IPS-20b (cell line): ENCODE data around the gene TM9SF4.

Source experiments
- H3K27ac ChIP-seq: one replicate; pipeline ENCODE4 v1.5.1; 2013; ENCODE audit warnings: low read length
- H3K27me3 ChIP-seq: 2 replicates; pipeline ENCODE4 v1.6.1; 2013; ENCODE audit warnings: mild to moderate bottlenecking, low read length, inconsistent platforms; ENCODE audit not compliant: insufficient read depth
- H3K36me3 ChIP-seq: 2 replicates; pipeline ENCODE4 v1.6.1; 2013; ENCODE audit warnings: low read depth, mild to moderate bottlenecking, inconsistent platforms, low read length, moderate library complexity; ENCODE audit not compliant: insufficient read depth
- H3K4me1 ChIP-seq: 2 replicates; pipeline ENCODE4 v1.6.1; 2013; ENCODE audit warnings: mild to moderate bottlenecking, control low read depth, inconsistent platforms, low read length, moderate library complexity; ENCODE audit not compliant: insufficient read depth
- H3K4me3 ChIP-seq: 2 replicates; pipeline ENCODE4 v1.5.1; 2013; ENCODE audit warnings: mild to moderate bottlenecking, low read length, inconsistent platforms
- H3K9ac ChIP-seq: 2 replicates; pipeline ENCODE4 v1.6.1; 2013; ENCODE audit warnings: low read depth, mild to moderate bottlenecking, inconsistent platforms, low read length, moderate library complexity
- H3K9me3 ChIP-seq: 2 replicates; pipeline ENCODE4 v1.6.1; 2013; ENCODE audit warnings: mild to moderate bottlenecking, low read depth, low read length, inconsistent platforms; ENCODE audit not compliant: insufficient read depth

Gene TM9SF4

DNA sequence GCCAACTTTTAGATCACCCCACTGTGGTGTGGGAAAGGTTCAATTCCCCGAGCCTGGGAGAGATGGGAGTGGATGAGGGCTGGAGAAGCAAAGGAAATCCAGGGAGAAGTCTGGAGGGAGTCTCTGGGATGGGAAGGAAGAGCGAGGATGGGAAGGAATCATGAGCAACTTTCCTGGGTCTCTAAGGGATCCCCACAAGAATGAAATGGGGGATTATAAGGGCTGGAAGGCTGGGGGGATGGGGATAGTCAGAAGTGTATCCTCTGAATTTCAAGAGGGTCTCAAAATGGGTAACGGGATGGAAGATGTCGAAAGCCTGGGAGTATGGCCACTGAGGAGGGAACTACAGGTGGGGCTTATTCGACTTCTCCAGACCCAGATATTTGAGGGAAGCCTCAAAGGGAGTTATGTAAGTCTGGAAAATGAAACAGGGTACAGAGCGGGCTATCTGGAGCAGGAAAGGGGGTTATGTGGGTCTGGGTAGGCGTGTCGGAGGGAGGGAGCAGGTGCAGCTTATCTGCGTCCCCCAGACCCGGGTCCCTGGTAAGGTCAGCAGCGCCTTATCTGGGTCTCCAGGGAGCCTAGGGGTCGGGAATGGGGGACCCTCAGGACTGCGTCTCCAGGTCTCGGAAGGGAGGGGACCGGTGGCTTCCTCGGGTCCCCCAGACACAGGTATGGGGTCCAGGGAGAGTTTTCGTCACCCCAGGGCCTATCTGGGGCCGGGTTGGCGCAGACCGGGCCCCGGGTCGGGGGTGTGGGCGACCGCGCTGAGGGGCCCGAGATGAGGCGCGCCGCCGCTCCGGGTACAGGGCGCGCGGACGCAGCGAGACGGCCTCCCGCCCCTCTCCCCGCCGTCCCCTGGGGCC lies 97.5 kb downstream of the TM9SF4 start:
- peaks cover 42% of the 10 kb centered on the region for H3K36me3 ChIP-seq
- H3K9ac ChIP-seq, result peak overlapping the region; percentile 97
- peak overlapping the region; percentile 94 for H3K4me3 ChIP-seq
- no peak overlapping the region for H3K27ac ChIP-seq
- no peaks in the 10 kb centered on the region for H3K27me3 ChIP-seq
- H3K4me1 ChIP-seq, result peaks cover 21% of the 10 kb centered on the region
- H3K9me3 ChIP-seq, result no peaks in the 10 kb centered on the region

DNA sequence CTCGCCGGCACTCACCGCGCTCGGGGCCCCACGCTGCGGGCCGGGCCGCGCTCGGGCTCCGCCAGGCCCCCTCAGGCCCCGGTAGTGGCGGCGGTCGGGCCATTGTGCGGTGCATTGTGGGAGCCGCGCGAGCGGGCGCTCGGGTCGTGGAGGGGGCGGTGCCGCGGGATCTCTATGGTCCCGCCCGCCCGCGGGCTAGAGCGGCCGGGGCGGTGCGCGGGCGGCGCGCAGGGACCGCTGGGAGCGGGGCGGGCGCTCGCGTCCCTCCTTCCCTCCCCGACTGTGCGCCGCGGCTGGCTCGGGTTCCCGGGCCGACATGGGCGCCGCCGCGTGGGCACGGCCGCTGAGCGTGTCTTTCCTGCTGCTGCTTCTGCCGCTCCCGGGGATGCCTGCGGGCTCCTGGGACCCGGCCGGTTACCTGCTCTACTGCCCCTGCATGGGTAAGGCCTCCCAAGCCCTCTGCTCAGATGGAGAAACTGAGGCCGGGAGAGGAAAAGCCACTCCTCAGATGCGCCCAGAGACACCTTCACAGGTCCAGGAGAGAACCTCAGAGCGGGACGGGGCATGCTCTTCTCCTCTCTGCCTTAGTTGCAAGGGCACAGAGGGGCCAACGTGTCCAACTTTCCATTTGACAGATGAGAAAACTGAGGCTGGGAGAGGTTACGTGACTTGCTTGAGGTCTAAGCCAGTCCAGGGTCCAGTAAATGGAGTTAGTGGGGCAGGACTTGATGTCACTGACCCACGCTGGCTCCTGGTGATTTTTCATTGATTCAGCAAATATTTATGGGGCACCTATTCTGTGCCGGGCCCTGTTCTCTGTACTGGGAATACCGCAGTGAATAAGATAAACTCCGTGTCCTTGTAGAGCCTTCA lies 98.3 kb downstream of the TM9SF4 start, which contains the start of the genes PLAGL2 and POFUT1:
TSS of gene PLAGL2 (minus strand) at position 118 of the 873 bp plus-strand sequence. CDS start 5,565 bp downstream, outside the sequence.
TSS of gene POFUT1 (plus strand) at position 255 of the 873 bp plus-strand sequence. CDS start at position 317, 62 bp downstream.
- peak within 1 kb of the TSS; percentile 97 for H3K9ac ChIP-seq
- no peaks in the 10 kb centered on the region for H3K9me3 ChIP-seq
- H3K27ac ChIP-seq, result no peak within 1 kb of the TSS
- peaks cover 44% of the 10 kb centered on the region for H3K36me3 ChIP-seq
- peaks cover 21% of the 10 kb centered on the region for H3K4me1 ChIP-seq
- H3K27me3 ChIP-seq, result no peaks in the 10 kb centered on the region
- peak within 1 kb of the TSS; percentile 94 for H3K4me3 ChIP-seq

DNA sequence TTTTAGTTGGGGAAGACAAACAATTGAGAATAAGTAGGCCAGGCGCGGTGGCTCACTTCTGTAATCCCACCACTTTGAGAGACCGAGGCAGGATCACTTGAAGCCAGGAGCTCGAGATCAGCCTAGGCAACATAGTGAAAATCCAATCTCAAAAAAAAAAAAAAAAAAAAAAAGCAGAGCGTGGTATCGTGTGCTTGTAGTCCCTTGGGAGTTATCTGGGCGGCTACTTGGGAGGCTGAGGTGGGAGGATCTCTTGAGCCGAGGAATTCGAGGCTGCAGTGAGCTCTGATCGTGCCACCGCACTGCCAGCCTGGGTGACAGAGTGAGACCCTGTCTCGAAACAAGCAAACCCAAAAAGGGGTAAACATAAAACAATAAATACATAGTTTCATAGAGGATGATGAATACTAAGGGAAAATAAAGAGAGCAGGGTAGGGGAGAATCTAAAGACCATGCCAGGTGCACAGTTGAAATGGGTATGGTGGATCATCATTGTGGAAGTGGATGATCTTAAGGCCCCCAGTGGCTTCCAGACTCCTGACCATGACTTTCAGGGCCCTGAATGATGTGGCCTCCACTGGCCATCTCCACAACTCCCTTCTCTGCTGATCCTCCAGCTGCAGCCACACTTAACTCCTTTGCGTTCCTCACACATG lies 99.1 kb downstream of the TM9SF4 start:
- no peaks in the 10 kb centered on the region for H3K27me3 ChIP-seq
- peak overlapping the region; percentile 97 for H3K9ac ChIP-seq
- H3K4me3 ChIP-seq, result peak overlapping the region; percentile 94
- H3K4me1 ChIP-seq, result peaks cover 18% of the 10 kb centered on the region
- no peaks in the 10 kb centered on the region for H3K9me3 ChIP-seq
- no peak overlapping the region for H3K27ac ChIP-seq
- peaks cover 44% of the 10 kb centered on the region for H3K36me3 ChIP-seq

DNA sequence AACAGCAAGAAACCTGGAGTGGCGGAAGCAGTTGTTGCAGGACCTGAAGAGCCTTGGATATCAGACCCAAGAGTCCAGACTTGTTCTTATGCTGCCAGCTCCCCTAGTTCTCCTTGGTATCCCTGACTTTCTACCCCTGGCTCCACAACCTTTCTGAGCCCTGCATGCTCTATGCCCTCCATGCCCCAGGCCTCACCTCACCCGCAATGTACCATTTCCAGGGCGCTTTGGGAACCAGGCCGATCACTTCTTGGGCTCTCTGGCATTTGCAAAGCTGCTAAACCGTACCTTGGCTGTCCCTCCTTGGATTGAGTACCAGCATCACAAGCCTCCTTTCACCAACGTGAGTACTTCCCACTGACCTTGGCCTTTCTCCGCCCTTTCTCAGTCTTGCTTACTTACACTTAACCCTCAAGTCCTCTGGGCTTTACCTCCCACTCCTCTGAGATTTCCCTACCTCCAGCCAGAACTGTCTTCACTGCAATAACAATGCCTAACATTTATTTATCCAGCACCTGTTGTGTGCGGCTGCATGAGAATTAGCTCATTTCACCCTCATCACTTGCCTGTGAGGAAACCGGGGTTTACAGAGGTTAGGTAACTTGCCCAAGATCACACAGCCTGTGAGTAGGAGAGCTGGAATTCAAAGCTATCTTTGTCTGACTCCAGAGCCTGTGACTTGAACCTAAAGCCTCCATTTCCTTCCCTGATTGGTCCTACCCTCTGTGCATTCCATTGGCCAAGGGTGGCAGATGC lies 100.5 kb downstream of the TM9SF4 start:
- peaks cover 10% of the 10 kb centered on the region for H3K4me1 ChIP-seq
- no peaks in the 10 kb centered on the region for H3K9me3 ChIP-seq
- H3K9ac ChIP-seq, result no peak overlapping the region
- peaks cover 34% of the 10 kb centered on the region for H3K36me3 ChIP-seq
- H3K27ac ChIP-seq, result no peak overlapping the region
- H3K27me3 ChIP-seq, result no peaks in the 10 kb centered on the region
- no peak overlapping the region for H3K4me3 ChIP-seq

DNA sequence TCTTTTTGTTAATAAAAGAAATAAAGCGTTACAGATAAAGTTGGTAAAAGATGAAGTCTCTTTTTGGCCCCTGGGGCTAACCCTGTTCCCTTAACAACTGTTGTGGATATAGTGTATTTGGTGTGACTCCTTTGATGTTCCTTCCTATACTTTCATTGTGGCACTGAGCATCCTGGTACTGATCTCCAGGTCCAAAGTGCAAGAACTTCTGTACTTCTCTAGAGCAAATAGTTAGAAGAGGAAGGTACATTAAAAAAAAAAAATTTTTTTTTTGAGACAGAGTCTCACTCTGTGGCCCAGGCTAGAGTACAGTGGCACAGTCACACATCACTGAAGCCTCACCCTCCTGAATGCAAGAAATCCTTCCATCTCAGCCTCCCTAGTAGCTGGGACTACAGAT lies 104.4 kb downstream of the TM9SF4 start:
- no peaks in the 10 kb centered on the region for H3K9me3 ChIP-seq
- no peaks in the 10 kb centered on the region for H3K4me1 ChIP-seq
- H3K4me3 ChIP-seq, result no peak overlapping the region
- H3K36me3 ChIP-seq, result peaks cover 72% of the 10 kb centered on the region
- no peaks in the 10 kb centered on the region for H3K27me3 ChIP-seq
- no peak overlapping the region for H3K27ac ChIP-seq
- no peak overlapping the region for H3K9ac ChIP-seq

DNA sequence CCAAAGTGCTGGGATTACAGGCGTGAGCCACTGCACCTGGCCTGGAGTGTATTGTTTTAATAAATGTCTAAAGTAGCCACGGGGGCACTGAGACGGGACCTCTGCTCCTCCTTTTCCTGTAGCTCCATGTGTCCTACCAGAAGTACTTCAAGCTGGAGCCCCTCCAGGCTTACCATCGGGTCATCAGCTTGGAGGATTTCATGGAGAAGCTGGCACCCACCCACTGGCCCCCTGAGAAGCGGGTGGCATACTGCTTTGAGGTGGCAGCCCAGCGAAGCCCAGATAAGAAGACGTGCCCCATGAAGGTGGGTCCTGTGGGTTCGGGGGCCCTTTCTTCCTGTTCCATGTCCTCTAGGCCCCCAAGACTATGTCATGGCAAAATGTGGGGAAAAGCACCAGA lies 105.6 kb downstream of the TM9SF4 start:
- H3K9me3 ChIP-seq, result no peaks in the 10 kb centered on the region
- no peaks in the 10 kb centered on the region for H3K4me1 ChIP-seq
- H3K9ac ChIP-seq, result no peak overlapping the region
- H3K27me3 ChIP-seq, result no peaks in the 10 kb centered on the region
- H3K27ac ChIP-seq, result no peak overlapping the region
- H3K4me3 ChIP-seq, result no peak overlapping the region
- H3K36me3 ChIP-seq, result peaks cover 77% of the 10 kb centered on the region

DNA sequence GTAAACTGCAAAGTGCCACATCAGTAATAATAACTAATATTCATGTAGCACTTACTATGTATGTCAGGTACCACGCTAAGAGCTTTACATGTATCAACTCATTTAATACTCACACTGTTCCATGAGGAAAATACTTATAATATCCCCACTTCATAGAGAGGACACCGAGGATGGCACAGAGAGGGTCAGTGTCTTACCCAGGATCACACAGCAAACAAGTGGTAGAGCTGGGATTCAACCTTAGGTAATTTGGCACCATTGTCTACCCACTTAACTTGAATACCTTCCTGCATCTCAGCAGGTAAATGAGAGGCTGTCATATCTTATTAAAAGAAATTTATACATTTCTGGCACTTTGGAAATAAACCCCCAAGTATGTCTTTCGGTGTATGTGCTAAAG lies 106.2 kb downstream of the TM9SF4 start:
- H3K27ac ChIP-seq, result no peak overlapping the region
- no peaks in the 10 kb centered on the region for H3K9me3 ChIP-seq
- H3K4me3 ChIP-seq, result no peak overlapping the region
- H3K4me1 ChIP-seq, result no peaks in the 10 kb centered on the region
- H3K36me3 ChIP-seq, result peaks cover 74% of the 10 kb centered on the region
- no peaks in the 10 kb centered on the region for H3K27me3 ChIP-seq
- H3K9ac ChIP-seq, result no peak overlapping the region

DNA sequence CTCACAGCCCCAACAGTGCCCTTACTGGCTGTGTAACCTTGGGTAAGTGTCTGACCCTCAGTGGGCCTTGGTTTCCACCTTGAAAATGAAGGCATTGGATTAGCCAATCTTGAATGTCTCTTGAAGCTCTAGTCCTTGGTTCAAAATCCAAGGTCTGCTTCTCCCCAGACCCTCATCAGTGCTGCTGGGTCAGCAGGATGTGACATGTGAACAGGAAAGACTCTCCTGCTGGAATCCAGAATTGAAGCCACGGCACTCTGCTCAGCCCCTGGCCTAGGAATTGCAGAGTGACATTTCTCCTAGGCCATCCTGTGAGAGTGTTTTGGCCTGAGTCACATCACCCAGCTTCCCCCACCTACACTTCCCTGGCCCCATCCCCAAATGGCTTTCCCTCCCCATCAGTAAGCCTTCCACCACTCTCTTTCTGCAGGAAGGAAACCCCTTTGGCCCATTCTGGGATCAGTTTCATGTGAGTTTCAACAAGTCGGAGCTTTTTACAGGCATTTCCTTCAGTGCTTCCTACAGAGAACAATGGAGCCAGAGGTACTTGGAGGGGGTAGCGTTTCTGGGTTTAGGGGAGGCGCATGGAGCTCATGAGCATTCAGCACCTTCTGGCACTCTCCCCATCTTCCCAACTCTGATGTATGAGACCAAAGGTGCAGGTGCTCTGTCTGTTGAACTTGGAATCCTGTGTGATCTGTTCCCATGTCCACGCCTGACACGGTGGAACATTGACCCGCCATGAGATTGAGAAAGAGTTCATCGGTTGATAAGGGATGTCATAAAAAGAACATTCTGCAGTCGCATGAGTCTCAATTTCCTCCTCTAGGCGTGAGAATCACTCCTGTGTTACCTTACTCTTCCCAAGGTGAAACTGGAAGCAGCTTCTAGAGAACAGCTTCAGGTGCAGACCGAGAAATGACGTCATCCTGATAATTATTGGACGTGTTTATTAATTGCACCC lies 106.9 kb downstream of the TM9SF4 start:
- no peak overlapping the region for H3K4me3 ChIP-seq
- no peaks in the 10 kb centered on the region for H3K27me3 ChIP-seq
- H3K36me3 ChIP-seq, result peaks cover 77% of the 10 kb centered on the region
- H3K4me1 ChIP-seq, result no peaks in the 10 kb centered on the region
- H3K9me3 ChIP-seq, result no peaks in the 10 kb centered on the region
- H3K27ac ChIP-seq, result no peak overlapping the region
- no peak overlapping the region for H3K9ac ChIP-seq
